SK-N-SH (cell line): ENCODE data around the gene FGFRL1.

Experiments
- EP300 ChIP-seq, 2 experiments: IDR thresholded peaks; 2 replicates each; pipeline versions ENCODE4 v1.4.0 to v1.6.1; 2012; ENCODE audit warnings: borderline replicate concordance in 1 of 2, low read depth in 1 of 2, low read length in 1 of 2
- EZH2phosphoT487 ChIP-seq: fragments of 200-600 bp; sonication (generic); IDR thresholded peaks from 2 replicates; pipeline ENCODE4 v1.6.1; 2017; ENCODE audit warnings: low read depth, mixed run types, mild to moderate bottlenecking, antibody characterized with exemption, moderate library complexity, borderline replicate concordance
- FOSL2 ChIP-seq: IDR thresholded peaks from 2 replicates; pipeline ENCODE4 v1.4.0; 2012; ENCODE audit warnings: low read depth, mild to moderate bottlenecking, moderate library complexity, borderline replicate concordance
- POLR2AphosphoS5 ChIP-seq: IDR thresholded peaks from 2 replicates; pipeline ENCODE4 v1.6.1; 2012; ENCODE audit warnings: low read depth, low read length
- SIN3A ChIP-seq: IDR thresholded peaks from 2 replicates; pipeline ENCODE4 v1.6.1; 2012; ENCODE audit warnings: low read depth, mild to moderate bottlenecking, low read length, moderate library complexity, borderline replicate concordance
- SMC3 ChIP-seq: IDR thresholded peaks from 2 replicates; pipeline ENCODE4 v1.6.1; 2012; ENCODE audit warnings: low read depth, low read length, improper control_type of control experiment
- USF1 ChIP-seq: IDR thresholded peaks from 2 replicates; pipeline ENCODE4 v1.4.0; 2012; ENCODE audit warnings: low read depth, borderline replicate concordance
- YY1 ChIP-seq: IDR thresholded peaks from 2 replicates; pipeline ENCODE4 v1.4.0; 2012; ENCODE audit warnings: low read depth, mild to moderate bottlenecking
- TF ChIP-seq, protein P1 (sequence below): fragments of 200-600 bp; sonication (generic); IDR thresholded peaks from 2 replicates; pipeline ENCODE4 v1.6.1; 2017; ENCODE audit warnings: antibody characterized with exemption, mild to moderate bottlenecking, moderate library complexity

GRCh38 chr4:1045193-1045594 lies 33.8 kb downstream of the FGFRL1 start:
- TF ChIP-seq, protein P1, sequence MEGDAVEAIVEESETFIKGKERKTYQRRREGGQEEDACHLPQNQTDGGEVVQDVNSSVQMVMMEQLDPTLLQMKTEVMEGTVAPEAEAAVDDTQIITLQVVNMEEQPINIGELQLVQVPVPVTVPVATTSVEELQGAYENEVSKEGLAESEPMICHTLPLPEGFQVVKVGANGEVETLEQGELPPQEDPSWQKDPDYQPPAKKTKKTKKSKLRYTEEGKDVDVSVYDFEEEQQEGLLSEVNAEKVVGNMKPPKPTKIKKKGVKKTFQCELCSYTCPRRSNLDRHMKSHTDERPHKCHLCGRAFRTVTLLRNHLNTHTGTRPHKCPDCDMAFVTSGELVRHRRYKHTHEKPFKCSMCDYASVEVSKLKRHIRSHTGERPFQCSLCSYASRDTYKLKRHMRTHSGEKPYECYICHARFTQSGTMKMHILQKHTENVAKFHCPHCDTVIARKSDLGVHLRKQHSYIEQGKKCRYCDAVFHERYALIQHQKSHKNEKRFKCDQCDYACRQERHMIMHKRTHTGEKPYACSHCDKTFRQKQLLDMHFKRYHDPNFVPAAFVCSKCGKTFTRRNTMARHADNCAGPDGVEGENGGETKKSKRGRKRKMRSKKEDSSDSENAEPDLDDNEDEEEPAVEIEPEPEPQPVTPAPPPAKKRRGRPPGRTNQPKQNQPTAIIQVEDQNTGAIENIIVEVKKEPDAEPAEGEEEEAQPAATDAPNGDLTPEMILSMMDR = no peak
- TF ChIP-seq USF1 = no peak
- no peak for TF ChIP-seq EP300 (IDR thresholded peaks at IDR 0.05; ENCODE audit: borderline replicate concordance in 1 of 2, low read depth in 1 of 2, low read length in 1 of 2)
- TF ChIP-seq SIN3A = no peak
- TF ChIP-seq POLR2AphosphoS5 = no peak
- no peak for TF ChIP-seq SMC3
- no peak for TF ChIP-seq EZH2phosphoT487
- TF ChIP-seq YY1 = no peak
- no peak for TF ChIP-seq FOSL2
